Endothelial cell of umbilical vein (primary cell): ENCODE data around the gene VAV3.

Experiments used
- EZH2 ChIP-seq: IDR thresholded peaks from 2 replicates; pipeline ENCODE4 v1.6.1; 2012; ENCODE audit warnings: borderline replicate concordance, low read depth, mild to moderate bottlenecking, moderate library complexity, low read length, inconsistent platforms; ENCODE audit not compliant: severe bottlenecking
- JUN ChIP-seq: IDR thresholded peaks from 2 replicates; pipeline ENCODE4 v1.6.1; 2011; ENCODE audit warnings: borderline replicate concordance, low read depth; ENCODE audit not compliant: insufficient read length, insufficient read depth
- POLR2A ChIP-seq: IDR thresholded peaks from 2 replicates; pipeline ENCODE4 v1.6.1; 2012; ENCODE audit warnings: low read depth, mild to moderate bottlenecking, control low read depth, low read length
- POLR2AphosphoS5 ChIP-seq: IDR thresholded peaks from 2 replicates; pipeline ENCODE4 v1.6.1; 2012; ENCODE audit warnings: low read depth, mild to moderate bottlenecking, control low read depth, low read length, moderate library complexity; ENCODE audit not compliant: insufficient read depth
- TF ChIP-seq, protein P1 (sequence below), 2 donors: IDR thresholded peaks; 1 replicate in 1 of 2; 2 replicates in 1 of 2; pipeline ENCODE4 v1.5.1; 2011; ENCODE audit warnings: low read length in 2 of 2, mild to moderate bottlenecking in 2 of 2, moderate library complexity in 2 of 2, control low read depth in 1 of 2, inconsistent platforms in 1 of 2, low read depth in 1 of 2; ENCODE audit not compliant: insufficient read depth in 1 of 2; ENCODE audit errors: extremely low read depth in 1 of 2
- TF ChIP-seq, protein P2 (sequence below): IDR thresholded peaks from 2 replicates; pipeline ENCODE4 v1.6.1; 2011; ENCODE audit not compliant: insufficient read depth, insufficient read length

DNA sequence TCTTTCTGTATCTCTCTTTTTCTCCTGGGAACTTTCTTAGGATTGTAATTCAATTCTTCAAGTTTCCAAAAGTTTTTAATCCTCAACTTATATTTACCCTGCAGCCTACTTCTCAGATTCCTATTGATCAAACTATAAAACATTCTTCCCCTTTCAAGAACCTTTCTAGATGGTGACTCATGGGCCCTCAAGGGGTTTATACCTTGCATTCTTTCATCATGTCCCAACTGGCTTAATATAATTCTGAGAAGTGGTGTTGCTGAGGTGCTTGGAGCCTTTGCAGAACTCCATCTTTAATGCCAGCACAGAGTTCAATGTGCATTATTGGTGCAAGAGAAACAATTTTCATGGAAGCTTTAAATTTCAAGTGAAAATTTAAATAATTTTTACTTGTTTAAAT lies 273.4 kb downstream of the VAV3 start:
- TF ChIP-seq, protein P1, sequence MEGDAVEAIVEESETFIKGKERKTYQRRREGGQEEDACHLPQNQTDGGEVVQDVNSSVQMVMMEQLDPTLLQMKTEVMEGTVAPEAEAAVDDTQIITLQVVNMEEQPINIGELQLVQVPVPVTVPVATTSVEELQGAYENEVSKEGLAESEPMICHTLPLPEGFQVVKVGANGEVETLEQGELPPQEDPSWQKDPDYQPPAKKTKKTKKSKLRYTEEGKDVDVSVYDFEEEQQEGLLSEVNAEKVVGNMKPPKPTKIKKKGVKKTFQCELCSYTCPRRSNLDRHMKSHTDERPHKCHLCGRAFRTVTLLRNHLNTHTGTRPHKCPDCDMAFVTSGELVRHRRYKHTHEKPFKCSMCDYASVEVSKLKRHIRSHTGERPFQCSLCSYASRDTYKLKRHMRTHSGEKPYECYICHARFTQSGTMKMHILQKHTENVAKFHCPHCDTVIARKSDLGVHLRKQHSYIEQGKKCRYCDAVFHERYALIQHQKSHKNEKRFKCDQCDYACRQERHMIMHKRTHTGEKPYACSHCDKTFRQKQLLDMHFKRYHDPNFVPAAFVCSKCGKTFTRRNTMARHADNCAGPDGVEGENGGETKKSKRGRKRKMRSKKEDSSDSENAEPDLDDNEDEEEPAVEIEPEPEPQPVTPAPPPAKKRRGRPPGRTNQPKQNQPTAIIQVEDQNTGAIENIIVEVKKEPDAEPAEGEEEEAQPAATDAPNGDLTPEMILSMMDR (IDR thresholded peaks at IDR 0.05; ENCODE audit: extremely low read depth in 1 of 2, insufficient read depth in 1 of 2, low read depth in 1 of 2, low read length in 2 of 2), result no peak
- TF ChIP-seq POLR2A (no peak), POLR2AphosphoS5 (no peak), JUN (no peak), EZH2 (no peak)
- TF ChIP-seq, protein P2, sequence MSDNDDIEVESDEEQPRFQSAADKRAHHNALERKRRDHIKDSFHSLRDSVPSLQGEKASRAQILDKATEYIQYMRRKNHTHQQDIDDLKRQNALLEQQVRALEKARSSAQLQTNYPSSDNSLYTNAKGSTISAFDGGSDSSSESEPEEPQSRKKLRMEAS, result no peak
